Panc1 (cell line): ENCODE results near the gene NDUFA7. TPM values are rescaled to one million over a fixed set of nuclear protein-coding genes. Genes with fewer than 3 reads are reported as not detected.

Experiments used
- ATAC-seq: fragments of 200-7000 bp; cut with Tn5 transposase; 2 replicates; pipeline ENCODE4 v1.9.1; 2020; ENCODE audit warnings: mild to moderate bottlenecking, moderate library complexity
- BruUV-seq: library from RNA; stranded (reverse); fragments of 400-500 nt; replicated peaks from 2 replicates; lab custom pipeline; 2021; lab: Mats Ljungman, UMichigan
- CTCF ChIA-PET: fragments of 300-600 bp; sonication (Branson Sonifier 250); formaldehyde crosslinking; loops from one replicate; lab custom pipeline; 2022; ENCODE audit warnings: antibody characterized with exemption; lab: Charles Lee
- POLR2A ChIA-PET: fragments of 300-600 bp; sonication (Branson Sonifier 250); formaldehyde crosslinking; loops from one replicate; lab custom pipeline; 2022; ENCODE audit warnings: antibody characterized with exemption; lab: Charles Lee
- DNase-seq: peaks from one replicate; pipeline ENCODE4 v3.0.0-alpha.2; 2010; ENCODE audit warnings: low read depth, low spot score
- H3K27ac ChIP-seq: 2 replicates; pipeline ENCODE4 v1.5.1; 2011; ENCODE audit warnings: mild to moderate bottlenecking, low read length, inconsistent platforms
- H3K27me3 ChIP-seq: fragments of 200-500 bp; sonication (Bioruptor generic); 2 replicates; pipeline ENCODE4 v1.6.0; 2014; ENCODE audit warnings: low read length, inconsistent platforms; ENCODE audit not compliant: control insufficient read depth, insufficient read depth
- H3K36me3 ChIP-seq: fragments of 200-500 bp; sonication (Bioruptor generic); 2 replicates; pipeline ENCODE4 v1.5.1; 2014; ENCODE audit warnings: inconsistent platforms, mild to moderate bottlenecking, low read length, moderate library complexity; ENCODE audit not compliant: control insufficient read depth, insufficient read depth
- H3K4me1 ChIP-seq: 2 replicates; pipeline ENCODE4 v1.5.1; 2011; ENCODE audit warnings: inconsistent platforms, mild to moderate bottlenecking, low read length, moderate library complexity; ENCODE audit not compliant: control insufficient read depth, insufficient read depth
- H3K4me3 ChIP-seq, 2 experiments: 2 replicates each; pipeline ENCODE4 v1.5.1; 2011 to 2012; ENCODE audit warnings: low read depth in 2 of 2, low read length in 2 of 2, mild to moderate bottlenecking in 2 of 2, inconsistent platforms in 1 of 2, moderate library complexity in 1 of 2
- H3K9me3 ChIP-seq: fragments of 200-500 bp; sonication (Bioruptor generic); 2 replicates; pipeline ENCODE4 v1.5.1; 2014; ENCODE audit warnings: low read depth, mild to moderate bottlenecking, inconsistent platforms, low read length, moderate library complexity; ENCODE audit not compliant: control insufficient read depth, insufficient read depth
- SIN3A ChIP-seq: IDR thresholded peaks from 2 replicates; pipeline ENCODE4 v1.6.1; 2012; ENCODE audit warnings: low read depth, mild to moderate bottlenecking, low read length, moderate library complexity, borderline replicate concordance; ENCODE audit not compliant: insufficient read depth
- TCF7L2 ChIP-seq: IDR thresholded peaks from 2 replicates; pipeline ENCODE4 v1.6.1; 2011; ENCODE audit warnings: mild to moderate bottlenecking, low read depth, low read length, inconsistent platforms
- in situ Hi-C: cut with HindIII; loops from 2 replicates; pipeline ENCODE4 v1.10.0; 2016; ENCODE audit warnings: low sequenced_read_pairs, low pct_unique_long_range_greater_than_20kb
- intact Hi-C: fragments of 100-400 bp; cut with micrococcal nuclease; formaldehyde crosslinking; loops from one replicate; pipeline ENCODE4 v1.10.0; 2022; ENCODE audit not compliant: unreplicated experiment
- total RNA-seq: library from RNA; stranded (reverse); gene quantifications from one replicate; pipeline ENCODE4 v1.2.1, GENCODE V29; 2021; ENCODE audit not compliant: unreplicated experiment
- TF ChIP-seq, protein P1 (sequence below): fragments of 450-650 bp; IDR thresholded peaks from 2 replicates; pipeline ENCODE4 v1.5.1; 2017; ENCODE audit warnings: mild to moderate bottlenecking
- TF ChIP-seq, protein P2 (sequence below), 2 experiments: IDR thresholded peaks; 2 replicates each; pipeline ENCODE4 v1.6.1; 2011 to 2012; ENCODE audit warnings: low read depth in 2 of 2, control low read depth in 1 of 2, low read length in 1 of 2, mild to moderate bottlenecking in 1 of 2, moderate library complexity in 1 of 2; ENCODE audit not compliant: insufficient read depth in 1 of 2

NDUFA7 gene
- total RNA-seq, 1 experiment from 2014 or later, result 36.8 TPM

- Histone ChIP-seq H3K27ac (no peak overlapping the region), H3K27me3 (no peaks in the 10 kb centered on the region; the same call in 1 of the 2 replicates), H3K36me3 (no peaks in the 10 kb centered on the region), H3K4me1 (no peaks in the 10 kb centered on the region), H3K4me3 (no peak overlapping the region), H3K9me3 (no peaks in the 10 kb centered on the region)
- DNase-seq (no peak), ATAC-seq (no peak)
- intact Hi-C loops (no loop called here), in situ Hi-C loops (no loop called here)
- no TSS peak for BruUV-seq
- CTCF ChIA-PET, result no interaction called here
- no peak for TF ChIP-seq TCF7L2
- TF ChIP-seq, protein P1, sequence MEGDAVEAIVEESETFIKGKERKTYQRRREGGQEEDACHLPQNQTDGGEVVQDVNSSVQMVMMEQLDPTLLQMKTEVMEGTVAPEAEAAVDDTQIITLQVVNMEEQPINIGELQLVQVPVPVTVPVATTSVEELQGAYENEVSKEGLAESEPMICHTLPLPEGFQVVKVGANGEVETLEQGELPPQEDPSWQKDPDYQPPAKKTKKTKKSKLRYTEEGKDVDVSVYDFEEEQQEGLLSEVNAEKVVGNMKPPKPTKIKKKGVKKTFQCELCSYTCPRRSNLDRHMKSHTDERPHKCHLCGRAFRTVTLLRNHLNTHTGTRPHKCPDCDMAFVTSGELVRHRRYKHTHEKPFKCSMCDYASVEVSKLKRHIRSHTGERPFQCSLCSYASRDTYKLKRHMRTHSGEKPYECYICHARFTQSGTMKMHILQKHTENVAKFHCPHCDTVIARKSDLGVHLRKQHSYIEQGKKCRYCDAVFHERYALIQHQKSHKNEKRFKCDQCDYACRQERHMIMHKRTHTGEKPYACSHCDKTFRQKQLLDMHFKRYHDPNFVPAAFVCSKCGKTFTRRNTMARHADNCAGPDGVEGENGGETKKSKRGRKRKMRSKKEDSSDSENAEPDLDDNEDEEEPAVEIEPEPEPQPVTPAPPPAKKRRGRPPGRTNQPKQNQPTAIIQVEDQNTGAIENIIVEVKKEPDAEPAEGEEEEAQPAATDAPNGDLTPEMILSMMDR, result no peak
- POLR2A ChIA-PET, result no interaction called here
Observed at GRCh38 chr19:8337728-8338127, 16.6 kb upstream of the NDUFA7 start.

- ATAC-seq, result no peak
- ChIA-PET POLR2A (no interaction called here), CTCF (no interaction called here)
- Histone ChIP-seq H3K36me3 (no peaks in the 10 kb centered on the region), H3K4me3 (no peak overlapping the region), H3K27ac (no peak overlapping the region), H3K4me1 (no peaks in the 10 kb centered on the region), H3K27me3 (no peaks in the 10 kb centered on the region; the same call in 1 of the 2 replicates), H3K9me3 (no peaks in the 10 kb centered on the region)
- no peak for DNase-seq
- BruUV-seq, result no TSS peak
- in situ Hi-C loops (no loop called here), intact Hi-C loops (no loop called here)
- TF ChIP-seq, protein P1, result no peak
Observed at GRCh38 chr19:8336660-8337059, 15.5 kb upstream of the NDUFA7 start.

DNA sequence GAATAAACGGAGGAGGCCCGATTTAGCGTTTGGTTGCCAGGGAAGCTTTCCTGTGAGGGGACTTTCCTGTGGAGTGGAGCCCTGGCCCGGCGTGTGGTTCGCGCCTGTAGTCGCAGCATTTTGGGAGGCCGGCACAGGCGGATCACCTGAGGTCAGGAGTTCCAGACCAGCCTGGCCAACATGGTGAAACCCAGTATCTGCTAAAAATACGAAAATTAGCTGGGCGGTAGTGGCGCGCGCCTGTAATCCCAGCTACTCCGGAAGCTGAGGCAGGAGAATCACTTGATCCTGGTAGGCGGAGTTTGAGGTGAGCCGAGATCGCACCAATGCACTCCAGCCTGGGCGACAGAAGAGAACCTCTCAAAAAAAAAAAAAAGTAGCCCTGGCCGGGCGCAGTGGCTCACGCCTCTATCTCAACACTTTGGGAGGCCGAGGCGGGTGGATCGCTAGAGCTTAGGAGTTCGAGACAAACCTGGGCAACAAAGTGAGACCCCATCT, 14.9 kb upstream of the NDUFA7 start:
- intact Hi-C loops, result no loop called here
- Histone ChIP-seq H3K9me3 (no peaks in the 10 kb centered on the region), H3K4me3 (no peak overlapping the region), H3K27me3 (no peaks in the 10 kb centered on the region; the same call in 1 of the 2 replicates), H3K27ac (no peak overlapping the region), H3K36me3 (no peaks in the 10 kb centered on the region), H3K4me1 (no peaks in the 10 kb centered on the region)
- DNase-seq (no peak), ATAC-seq (no peak)
- in situ Hi-C loops, result no loop called here
- TF ChIP-seq, protein P2, sequence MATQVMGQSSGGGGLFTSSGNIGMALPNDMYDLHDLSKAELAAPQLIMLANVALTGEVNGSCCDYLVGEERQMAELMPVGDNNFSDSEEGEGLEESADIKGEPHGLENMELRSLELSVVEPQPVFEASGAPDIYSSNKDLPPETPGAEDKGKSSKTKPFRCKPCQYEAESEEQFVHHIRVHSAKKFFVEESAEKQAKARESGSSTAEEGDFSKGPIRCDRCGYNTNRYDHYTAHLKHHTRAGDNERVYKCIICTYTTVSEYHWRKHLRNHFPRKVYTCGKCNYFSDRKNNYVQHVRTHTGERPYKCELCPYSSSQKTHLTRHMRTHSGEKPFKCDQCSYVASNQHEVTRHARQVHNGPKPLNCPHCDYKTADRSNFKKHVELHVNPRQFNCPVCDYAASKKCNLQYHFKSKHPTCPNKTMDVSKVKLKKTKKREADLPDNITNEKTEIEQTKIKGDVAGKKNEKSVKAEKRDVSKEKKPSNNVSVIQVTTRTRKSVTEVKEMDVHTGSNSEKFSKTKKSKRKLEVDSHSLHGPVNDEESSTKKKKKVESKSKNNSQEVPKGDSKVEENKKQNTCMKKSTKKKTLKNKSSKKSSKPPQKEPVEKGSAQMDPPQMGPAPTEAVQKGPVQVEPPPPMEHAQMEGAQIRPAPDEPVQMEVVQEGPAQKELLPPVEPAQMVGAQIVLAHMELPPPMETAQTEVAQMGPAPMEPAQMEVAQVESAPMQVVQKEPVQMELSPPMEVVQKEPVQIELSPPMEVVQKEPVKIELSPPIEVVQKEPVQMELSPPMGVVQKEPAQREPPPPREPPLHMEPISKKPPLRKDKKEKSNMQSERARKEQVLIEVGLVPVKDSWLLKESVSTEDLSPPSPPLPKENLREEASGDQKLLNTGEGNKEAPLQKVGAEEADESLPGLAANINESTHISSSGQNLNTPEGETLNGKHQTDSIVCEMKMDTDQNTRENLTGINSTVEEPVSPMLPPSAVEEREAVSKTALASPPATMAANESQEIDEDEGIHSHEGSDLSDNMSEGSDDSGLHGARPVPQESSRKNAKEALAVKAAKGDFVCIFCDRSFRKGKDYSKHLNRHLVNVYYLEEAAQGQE (IDR thresholded peaks at IDR 0.05; ENCODE audit: insufficient read depth in 1 of 2, low read depth in 2 of 2, low read length in 1 of 2), result no peak
- no peak for TF ChIP-seq SIN3A
- ChIA-PET CTCF (no interaction called here), POLR2A (interaction anchor here (0.5 kb wide), 1 partner anchor 161 kb away, joined by 3 read pairs; no protein-coding TSS in a partner anchor)
- no TSS peak for BruUV-seq
